VCaP (cell line): ENCODE measurements around the gene AGAP3.
A peak's percentile ranks its signal among the peaks of the same experiment; 100 is the strongest.

Experiments
- H3K27ac ChIP-seq: fragments of 450-650 bp; 2 replicates; pipeline ENCODE4 v1.5.1; 2017
- TF ChIP-seq, protein P1 (sequence below): fragments of 450-650 bp; conservative IDR thresholded peaks from 2 replicates; pipeline ENCODE4 v1.5.1; 2017; ENCODE audit warnings: mild to moderate bottlenecking, moderate library complexity

Gene AGAP3

GRCh38 chr7:151082141-151083070, 3.9 kb upstream of the AGAP3 start:
- H3K27ac ChIP-seq: peak overlapping the region; percentile 97
- TF ChIP-seq, protein P1, sequence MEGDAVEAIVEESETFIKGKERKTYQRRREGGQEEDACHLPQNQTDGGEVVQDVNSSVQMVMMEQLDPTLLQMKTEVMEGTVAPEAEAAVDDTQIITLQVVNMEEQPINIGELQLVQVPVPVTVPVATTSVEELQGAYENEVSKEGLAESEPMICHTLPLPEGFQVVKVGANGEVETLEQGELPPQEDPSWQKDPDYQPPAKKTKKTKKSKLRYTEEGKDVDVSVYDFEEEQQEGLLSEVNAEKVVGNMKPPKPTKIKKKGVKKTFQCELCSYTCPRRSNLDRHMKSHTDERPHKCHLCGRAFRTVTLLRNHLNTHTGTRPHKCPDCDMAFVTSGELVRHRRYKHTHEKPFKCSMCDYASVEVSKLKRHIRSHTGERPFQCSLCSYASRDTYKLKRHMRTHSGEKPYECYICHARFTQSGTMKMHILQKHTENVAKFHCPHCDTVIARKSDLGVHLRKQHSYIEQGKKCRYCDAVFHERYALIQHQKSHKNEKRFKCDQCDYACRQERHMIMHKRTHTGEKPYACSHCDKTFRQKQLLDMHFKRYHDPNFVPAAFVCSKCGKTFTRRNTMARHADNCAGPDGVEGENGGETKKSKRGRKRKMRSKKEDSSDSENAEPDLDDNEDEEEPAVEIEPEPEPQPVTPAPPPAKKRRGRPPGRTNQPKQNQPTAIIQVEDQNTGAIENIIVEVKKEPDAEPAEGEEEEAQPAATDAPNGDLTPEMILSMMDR: no peak

DNA sequence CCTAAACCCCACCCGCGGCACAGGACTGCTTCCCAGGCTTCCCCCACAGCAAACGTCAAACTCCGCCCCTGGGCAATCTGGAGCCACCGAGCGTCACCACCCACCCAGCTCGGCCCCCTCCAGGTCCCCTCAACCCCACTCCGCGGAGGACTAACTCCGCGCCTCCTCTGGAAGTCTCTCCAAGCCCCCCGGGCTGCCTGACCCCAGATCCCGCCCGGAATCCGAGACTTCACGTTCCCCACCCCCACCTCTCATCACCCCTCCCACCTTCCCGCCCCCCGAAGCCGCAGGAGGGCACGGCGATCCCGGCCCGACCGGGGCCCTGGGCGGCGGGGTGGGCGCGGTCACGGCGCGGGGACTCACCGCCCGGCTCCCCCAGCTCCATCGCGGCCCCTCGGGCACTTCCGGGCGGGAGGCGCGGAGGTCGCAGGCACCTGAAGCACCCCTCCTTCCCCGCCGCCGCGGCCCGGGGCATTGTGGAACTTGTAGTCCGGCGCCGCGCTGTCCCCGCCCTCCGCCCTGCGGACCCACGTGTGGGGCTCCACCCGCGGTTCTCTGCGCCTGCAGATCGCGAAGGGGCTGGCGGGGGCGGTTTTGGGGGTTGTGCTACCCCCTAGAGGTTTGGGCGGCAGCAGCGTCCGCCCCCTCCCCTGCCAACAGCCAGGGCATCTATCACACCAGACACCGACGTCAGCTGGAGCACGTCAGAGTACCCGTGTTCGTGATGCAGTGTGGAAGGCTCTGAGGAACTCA, 3.0 kb upstream of the AGAP3 start, which contains the start of gene TMUB1:
Gene TMUB1, minus strand, starts transcription at position 423 of the 753 bp plus-strand sequence. CDS start 930 bp downstream, outside the sequence.
- peak within 1 kb of the TSS; percentile 97 for H3K27ac ChIP-seq
- TF ChIP-seq, protein P1: no peak

- peak overlapping the region; percentile 97 for H3K27ac ChIP-seq
- TF ChIP-seq, protein P1: no peak
Observed at GRCh38 chr7:151083824-151084160, 2.5 kb upstream of the AGAP3 start.

DNA sequence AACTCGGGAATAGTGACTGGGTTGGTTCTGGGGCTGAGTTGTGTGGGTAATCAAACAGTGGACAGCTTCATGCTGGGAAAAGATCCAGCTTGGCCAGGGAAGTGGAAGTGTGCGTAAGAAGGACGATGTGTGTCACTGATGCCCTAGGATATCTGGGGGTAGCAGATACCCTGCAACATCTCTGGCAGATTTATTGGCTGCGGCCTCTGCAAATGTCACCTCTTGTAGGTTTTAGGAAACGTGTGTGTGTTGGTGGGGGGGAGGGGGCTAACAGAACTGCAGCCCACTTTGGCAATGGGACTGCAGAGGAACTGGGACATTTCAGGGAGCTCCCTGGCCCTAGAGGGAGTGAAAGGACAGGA, 965 bp upstream of the AGAP3 start:
- peak overlapping the region; percentile 97 for H3K27ac ChIP-seq
- TF ChIP-seq, protein P1: no peak

- peak overlapping the region; percentile 97 for H3K27ac ChIP-seq
- TF ChIP-seq, protein P1: no peak
Observed at GRCh38 chr7:151086802-151087244, 548 bp downstream of the AGAP3 start.

- TF ChIP-seq, protein P1: peak; percentile 70
- H3K27ac ChIP-seq: peak overlapping the region; percentile 97
Observed at GRCh38 chr7:151087245-151088018, 1.2 kb downstream of the AGAP3 start.
